ENCODE measurements around the gene ATG12. TPM values are rescaled to one million over a fixed set of nuclear protein-coding genes. Genes with fewer than 3 reads are reported as not detected.

The ATG12 gene
- total RNA-seq, 4 donors from 2014 or later = 37.1 to 46.1 (median 41.8) TPM

GRCh38 chr5:115873392-115873791 lies 32.0 kb upstream of the ATG12 start:
- H3K27me3 ChIP-seq = no peaks in the 10 kb centered on the region
- no peak overlapping the region for H3K27ac ChIP-seq
- H3K4me3 ChIP-seq = no peak overlapping the region
- no peak for TF ChIP-seq POLR2A (IDR thresholded peaks at IDR 0.05)
- TF ChIP-seq CTCF (IDR thresholded peaks at IDR 0.05) = no peak
- H3K4me1 ChIP-seq = no peaks in the 10 kb centered on the region
- peaks cover 0 to 22% (median 0%) of the 10 kb centered on the region in 3 donors for H3K36me3 ChIP-seq
- H3K9me3 ChIP-seq = no peaks in the 10 kb centered on the region
- no peak for DNase-seq

- Histone ChIP-seq H3K27me3 (no peaks in the 10 kb centered on the region), H3K27ac (no peak overlapping the region), H3K4me1 (no peaks in the 10 kb centered on the region), H3K4me3 (no peak overlapping the region), H3K36me3 (peaks cover 0 to 22% (median 0%) of the 10 kb centered on the region in 3 donors), H3K9me3 (no peaks in the 10 kb centered on the region)
- no peak for TF ChIP-seq CTCF (IDR thresholded peaks at IDR 0.05)
- no peak for DNase-seq
Observed at GRCh38 chr5:115872447-115872846, 31.1 kb upstream of the ATG12 start.

- TF ChIP-seq POLR2A (IDR thresholded peaks at IDR 0.05) (no peak), CTCF (IDR thresholded peaks at IDR 0.05) (no peak)
- Histone ChIP-seq H3K4me1 (no peaks in the 10 kb centered on the region), H3K4me3 (no peak overlapping the region), H3K36me3 (peaks cover 0 to 22% (median 0%) of the 10 kb centered on the region in 3 donors), H3K9me3 (no peaks in the 10 kb centered on the region), H3K27ac (no peak overlapping the region), H3K27me3 (no peaks in the 10 kb centered on the region)
- no peak for DNase-seq
Observed at GRCh38 chr5:115869256-115869795, 28.0 kb upstream of the ATG12 start.

- no peak for TF ChIP-seq POLR2A (IDR thresholded peaks at IDR 0.05)
- TF ChIP-seq CTCF (IDR thresholded peaks at IDR 0.05) = no peak
- Histone ChIP-seq H3K27ac (no peak overlapping the region), H3K9me3 (no peaks in the 10 kb centered on the region), H3K4me1 (peaks cover 0 to 24% (median 0%) of the 10 kb centered on the region in 4 donors), H3K36me3 (no peaks in the 10 kb centered on the region), H3K4me3 (no peak overlapping the region), H3K27me3 (no peaks in the 10 kb centered on the region)
- no peak for DNase-seq
Observed at GRCh38 chr5:115859378-115859777, 18.0 kb upstream of the ATG12 start.

GRCh38 chr5:115858396-115858795 lies 17.0 kb upstream of the ATG12 start:
- Histone ChIP-seq H3K9me3 (no peaks in the 10 kb centered on the region), H3K27me3 (no peaks in the 10 kb centered on the region), H3K4me3 (no peak overlapping the region), H3K4me1 (peaks cover 0 to 24% (median 0%) of the 10 kb centered on the region in 4 donors), H3K36me3 (no peaks in the 10 kb centered on the region), H3K27ac (no peak overlapping the region)
- DNase-seq = no peak
- TF ChIP-seq POLR2A (IDR thresholded peaks at IDR 0.05) (no peak), CTCF (IDR thresholded peaks at IDR 0.05) (no peak)

All from Peyer's patch (tissue), 4 donors.